ENCODE data around the gene SLC9A1.

DNA sequence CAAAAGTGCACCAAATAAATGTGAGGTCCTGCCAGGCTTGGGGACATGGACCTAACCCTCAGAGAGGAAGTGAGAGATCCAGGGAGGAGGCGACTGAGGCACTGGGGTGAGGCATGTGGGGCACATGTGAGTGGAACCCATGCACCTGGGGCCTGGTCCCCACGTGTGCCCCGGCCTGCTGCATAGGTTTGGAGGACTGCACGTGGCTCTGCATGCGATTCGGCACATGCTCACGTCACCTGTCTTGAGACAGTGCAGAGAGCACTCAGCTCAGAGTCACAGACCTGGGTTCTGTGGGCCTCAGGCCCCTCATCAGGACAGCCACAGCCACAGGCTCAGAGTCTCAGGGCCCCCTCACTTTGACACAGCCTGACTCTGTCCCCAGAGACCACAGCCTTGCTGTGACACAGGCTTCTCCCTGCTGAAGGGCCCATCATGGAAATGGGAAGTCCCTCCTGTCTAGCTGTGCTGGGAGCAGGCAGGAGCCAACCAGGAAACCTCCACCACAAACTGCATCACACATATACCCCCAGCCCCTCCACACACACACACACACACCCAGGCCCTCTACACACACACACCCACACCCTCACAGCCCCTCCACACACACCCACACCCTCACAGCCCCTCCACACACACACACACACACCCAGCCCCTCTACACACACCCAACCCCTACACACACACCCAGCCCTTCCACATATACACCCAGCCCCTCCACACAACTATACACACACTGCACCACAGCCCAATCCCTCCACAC is 48.2 kb downstream of the SLC9A1 start:
- TF ChIP-seq, protein P1, sequence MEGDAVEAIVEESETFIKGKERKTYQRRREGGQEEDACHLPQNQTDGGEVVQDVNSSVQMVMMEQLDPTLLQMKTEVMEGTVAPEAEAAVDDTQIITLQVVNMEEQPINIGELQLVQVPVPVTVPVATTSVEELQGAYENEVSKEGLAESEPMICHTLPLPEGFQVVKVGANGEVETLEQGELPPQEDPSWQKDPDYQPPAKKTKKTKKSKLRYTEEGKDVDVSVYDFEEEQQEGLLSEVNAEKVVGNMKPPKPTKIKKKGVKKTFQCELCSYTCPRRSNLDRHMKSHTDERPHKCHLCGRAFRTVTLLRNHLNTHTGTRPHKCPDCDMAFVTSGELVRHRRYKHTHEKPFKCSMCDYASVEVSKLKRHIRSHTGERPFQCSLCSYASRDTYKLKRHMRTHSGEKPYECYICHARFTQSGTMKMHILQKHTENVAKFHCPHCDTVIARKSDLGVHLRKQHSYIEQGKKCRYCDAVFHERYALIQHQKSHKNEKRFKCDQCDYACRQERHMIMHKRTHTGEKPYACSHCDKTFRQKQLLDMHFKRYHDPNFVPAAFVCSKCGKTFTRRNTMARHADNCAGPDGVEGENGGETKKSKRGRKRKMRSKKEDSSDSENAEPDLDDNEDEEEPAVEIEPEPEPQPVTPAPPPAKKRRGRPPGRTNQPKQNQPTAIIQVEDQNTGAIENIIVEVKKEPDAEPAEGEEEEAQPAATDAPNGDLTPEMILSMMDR (IDR thresholded peaks at IDR 0.05) = no peak
- TF ChIP-seq EP300 (IDR thresholded peaks at IDR 0.05; ENCODE audit: borderline replicate concordance in 1 of 2, low read depth in 1 of 2, low read length in 1 of 2) = no peak
- TF ChIP-seq, protein P2, sequence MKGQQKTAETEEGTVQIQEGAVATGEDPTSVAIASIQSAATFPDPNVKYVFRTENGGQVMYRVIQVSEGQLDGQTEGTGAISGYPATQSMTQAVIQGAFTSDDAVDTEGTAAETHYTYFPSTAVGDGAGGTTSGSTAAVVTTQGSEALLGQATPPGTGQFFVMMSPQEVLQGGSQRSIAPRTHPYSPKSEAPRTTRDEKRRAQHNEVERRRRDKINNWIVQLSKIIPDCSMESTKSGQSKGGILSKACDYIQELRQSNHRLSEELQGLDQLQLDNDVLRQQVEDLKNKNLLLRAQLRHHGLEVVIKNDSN (IDR thresholded peaks at IDR 0.05; ENCODE audit: borderline replicate concordance, low read depth) = no peak
- no peak for TF ChIP-seq RAD21 (IDR thresholded peaks at IDR 0.05; ENCODE audit: low read length)
- TF ChIP-seq EZH2phosphoT487 (IDR thresholded peaks at IDR 0.05; ENCODE audit: borderline replicate concordance, low read depth) = no peak
- TF ChIP-seq RFX5 (IDR thresholded peaks at IDR 0.05; ENCODE audit: low read length) = no peak
- no peak for TF ChIP-seq GABPA (IDR thresholded peaks at IDR 0.05; ENCODE audit: low read depth)
- TF ChIP-seq, protein P3, sequence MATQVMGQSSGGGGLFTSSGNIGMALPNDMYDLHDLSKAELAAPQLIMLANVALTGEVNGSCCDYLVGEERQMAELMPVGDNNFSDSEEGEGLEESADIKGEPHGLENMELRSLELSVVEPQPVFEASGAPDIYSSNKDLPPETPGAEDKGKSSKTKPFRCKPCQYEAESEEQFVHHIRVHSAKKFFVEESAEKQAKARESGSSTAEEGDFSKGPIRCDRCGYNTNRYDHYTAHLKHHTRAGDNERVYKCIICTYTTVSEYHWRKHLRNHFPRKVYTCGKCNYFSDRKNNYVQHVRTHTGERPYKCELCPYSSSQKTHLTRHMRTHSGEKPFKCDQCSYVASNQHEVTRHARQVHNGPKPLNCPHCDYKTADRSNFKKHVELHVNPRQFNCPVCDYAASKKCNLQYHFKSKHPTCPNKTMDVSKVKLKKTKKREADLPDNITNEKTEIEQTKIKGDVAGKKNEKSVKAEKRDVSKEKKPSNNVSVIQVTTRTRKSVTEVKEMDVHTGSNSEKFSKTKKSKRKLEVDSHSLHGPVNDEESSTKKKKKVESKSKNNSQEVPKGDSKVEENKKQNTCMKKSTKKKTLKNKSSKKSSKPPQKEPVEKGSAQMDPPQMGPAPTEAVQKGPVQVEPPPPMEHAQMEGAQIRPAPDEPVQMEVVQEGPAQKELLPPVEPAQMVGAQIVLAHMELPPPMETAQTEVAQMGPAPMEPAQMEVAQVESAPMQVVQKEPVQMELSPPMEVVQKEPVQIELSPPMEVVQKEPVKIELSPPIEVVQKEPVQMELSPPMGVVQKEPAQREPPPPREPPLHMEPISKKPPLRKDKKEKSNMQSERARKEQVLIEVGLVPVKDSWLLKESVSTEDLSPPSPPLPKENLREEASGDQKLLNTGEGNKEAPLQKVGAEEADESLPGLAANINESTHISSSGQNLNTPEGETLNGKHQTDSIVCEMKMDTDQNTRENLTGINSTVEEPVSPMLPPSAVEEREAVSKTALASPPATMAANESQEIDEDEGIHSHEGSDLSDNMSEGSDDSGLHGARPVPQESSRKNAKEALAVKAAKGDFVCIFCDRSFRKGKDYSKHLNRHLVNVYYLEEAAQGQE (IDR thresholded peaks at IDR 0.05; ENCODE audit: low read depth, low read length) = no peak
- no peak for TF ChIP-seq FOSL2 (IDR thresholded peaks at IDR 0.05; ENCODE audit: borderline replicate concordance, low read depth)
- no peak for TF ChIP-seq SMC3 (IDR thresholded peaks at IDR 0.05; ENCODE audit: low read depth, low read length)
- no peak for TF ChIP-seq POLR2AphosphoS5 (IDR thresholded peaks at IDR 0.05; ENCODE audit: low read depth, low read length)
- TF ChIP-seq SIN3A (IDR thresholded peaks at IDR 0.05; ENCODE audit: borderline replicate concordance, low read depth, low read length) = no peak
- TF ChIP-seq FOXM1 (IDR thresholded peaks at IDR 0.05; ENCODE audit: low read depth) = no peak
